ENCODE data around the gene CCDC34.

Gene CCDC34

GRCh38 chr11:27367881-27368280, 4.9 kb upstream of the CCDC34 start:
- Histone ChIP-seq H2BK15ac (replicated peaks; ENCODE audit: low read depth) (no peak overlapping the region), H2BK120ac (ENCODE audit: low read depth, low read length) (no peak overlapping the region), H4K5ac (ENCODE audit: low read length) (no peak overlapping the region), H3K4me2 (ENCODE audit: low read length) (no peak overlapping the region), H2AK5ac (ENCODE audit: low read length) (no peak overlapping the region), H3K27ac (ENCODE audit: low read depth, low read length) (no peak overlapping the region), H3K4me1 (ENCODE audit: control insufficient read depth, low read depth, low read length) (no peaks in the 10 kb centered on the region), H3K18ac (ENCODE audit: low read length) (no peak overlapping the region), H3K9ac (ENCODE audit: low read length) (no peak overlapping the region), H3K23ac (ENCODE audit: low read length) (no peak overlapping the region), H3K36me3 (ENCODE audit: control insufficient read depth, insufficient read depth, low read length) (no peaks in the 10 kb centered on the region), H3K79me2 (ENCODE audit: control insufficient read depth, insufficient read depth, low read length) (no peaks in the 10 kb centered on the region), H2BK5ac (ENCODE audit: low read length) (no peak overlapping the region), H3K56ac (ENCODE audit: low read length) (no peak overlapping the region), H4K8ac (ENCODE audit: low read depth, low read length) (no peak overlapping the region), H3K4me3 (ENCODE audit: low read length) (no peak overlapping the region), H3K79me1 (ENCODE audit: low read length) (no peaks in the 10 kb centered on the region), H3K27me3 (ENCODE audit: insufficient read depth, low read length, poor library complexity) (no peaks in the 10 kb centered on the region), H3K4ac (ENCODE audit: low read depth, low read length) (no peak overlapping the region)
- DNase-seq = no peak
- WGBS (ENCODE audit: extremely low coverage, insufficient coverage, low lambda C conversion rate) = no CpG with 5 or more reads among the region's 10 CpGs

- Histone ChIP-seq H3K36me3 (ENCODE audit: control insufficient read depth, insufficient read depth, low read length) (no peaks in the 10 kb centered on the region), H3K18ac (ENCODE audit: low read length) (no peak overlapping the region), H3K9ac (ENCODE audit: low read length) (peak overlapping the region; percentile 60), H2AK5ac (ENCODE audit: low read length) (no peak overlapping the region), H3K56ac (ENCODE audit: low read length) (peak overlapping the region; percentile 77), H3K4me1 (ENCODE audit: control insufficient read depth, low read depth, low read length) (peaks cover 7% of the 10 kb centered on the region), H2BK15ac (replicated peaks; ENCODE audit: low read depth) (no peak overlapping the region), H2BK120ac (ENCODE audit: low read depth, low read length) (no peak overlapping the region), H3K27ac (ENCODE audit: low read depth, low read length) (no peak overlapping the region), H3K4me2 (ENCODE audit: low read length) (peak overlapping the region; percentile 52), H3K79me1 (ENCODE audit: low read length) (peaks cover 2% of the 10 kb centered on the region), H2BK5ac (ENCODE audit: low read length) (no peak overlapping the region), H4K8ac (ENCODE audit: low read depth, low read length) (no peak overlapping the region), H3K4ac (ENCODE audit: low read depth, low read length) (no peak overlapping the region), H4K5ac (ENCODE audit: low read length) (no peak overlapping the region), H3K4me3 (ENCODE audit: low read length) (no peak overlapping the region), H3K27me3 (ENCODE audit: insufficient read depth, low read length, poor library complexity) (no peaks in the 10 kb centered on the region), H3K79me2 (ENCODE audit: control insufficient read depth, insufficient read depth, low read length) (no peaks in the 10 kb centered on the region), H3K23ac (ENCODE audit: low read length) (no peak overlapping the region)
- WGBS (ENCODE audit: extremely low coverage, insufficient coverage, low lambda C conversion rate) = no CpG with 5 or more reads among the region's 13 CpGs
- no peak for DNase-seq
Measured at GRCh38 chr11:27363576-27364117, 632 bp upstream of the CCDC34 start.

- peak overlapping the region; percentile 96 for H3K9ac ChIP-seq (ENCODE audit: low read length)
- no peaks in the 10 kb centered on the region for H3K27me3 ChIP-seq (ENCODE audit: insufficient read depth, low read length, poor library complexity)
- WGBS (ENCODE audit: extremely low coverage, insufficient coverage, low lambda C conversion rate) = no CpG with 5 or more reads among the region's 8 CpGs
Measured at GRCh38 chr11:27361649-27362431, 1.2 kb downstream of the CCDC34 start.

GRCh38 chr11:27358296-27358695, 4.7 kb downstream of the CCDC34 start:
- Histone ChIP-seq H3K9ac (ENCODE audit: low read length) (no peak overlapping the region), H3K56ac (ENCODE audit: low read length) (no peak overlapping the region), H4K8ac (ENCODE audit: low read depth, low read length) (no peak overlapping the region), H2BK15ac (replicated peaks; ENCODE audit: low read depth) (no peak overlapping the region), H2BK120ac (ENCODE audit: low read depth, low read length) (no peak overlapping the region), H3K4me3 (ENCODE audit: low read length) (no peak overlapping the region), H3K27me3 (ENCODE audit: insufficient read depth, low read length, poor library complexity) (no peaks in the 10 kb centered on the region), H2AK5ac (ENCODE audit: low read length) (no peak overlapping the region), H2BK5ac (ENCODE audit: low read length) (no peak overlapping the region), H3K27ac (ENCODE audit: low read depth, low read length) (no peak overlapping the region), H3K79me2 (ENCODE audit: control insufficient read depth, insufficient read depth, low read length) (no peaks in the 10 kb centered on the region), H3K18ac (ENCODE audit: low read length) (no peak overlapping the region), H3K23ac (ENCODE audit: low read length) (no peak overlapping the region), H4K5ac (ENCODE audit: low read length) (no peak overlapping the region), H3K4me1 (ENCODE audit: control insufficient read depth, low read depth, low read length) (peaks cover 7% of the 10 kb centered on the region), H3K4me2 (ENCODE audit: low read length) (no peak overlapping the region), H3K4ac (ENCODE audit: low read depth, low read length) (no peak overlapping the region), H3K36me3 (ENCODE audit: control insufficient read depth, insufficient read depth, low read length) (no peaks in the 10 kb centered on the region), H3K79me1 (ENCODE audit: low read length) (peaks cover 2% of the 10 kb centered on the region)
- no peak for DNase-seq
- WGBS (ENCODE audit: extremely low coverage, insufficient coverage, low lambda C conversion rate) = no CpG with 5 or more reads among the region's 1 CpG

More at GRCh38 chr11:27361649-27362431, 1.2 kb downstream of the CCDC34 start:
- no peak overlapping the region for H3K4ac ChIP-seq (ENCODE audit: low read depth, low read length)
- peaks cover 7% of the 10 kb centered on the region for H3K4me1 ChIP-seq (ENCODE audit: control insufficient read depth, low read depth, low read length)
- no peak overlapping the region for H3K4me2 ChIP-seq (ENCODE audit: low read length)
- H2BK5ac ChIP-seq (ENCODE audit: low read length) = no peak overlapping the region
- no peak overlapping the region for H2BK120ac ChIP-seq (ENCODE audit: low read depth, low read length)
- peak overlapping the region; percentile 97 for H3K56ac ChIP-seq (ENCODE audit: low read length)
- H3K23ac ChIP-seq (ENCODE audit: low read length) = no peak overlapping the region
- no peak overlapping the region for H3K27ac ChIP-seq (ENCODE audit: low read depth, low read length)
- no peak for DNase-seq
- H2BK15ac ChIP-seq (replicated peaks; ENCODE audit: low read depth) = no peak overlapping the region
- H4K8ac ChIP-seq (ENCODE audit: low read depth, low read length) = no peak overlapping the region
- peaks cover 2% of the 10 kb centered on the region for H3K79me1 ChIP-seq (ENCODE audit: low read length)
- no peak overlapping the region for H3K4me3 ChIP-seq (ENCODE audit: low read length)
- no peaks in the 10 kb centered on the region for H3K36me3 ChIP-seq (ENCODE audit: control insufficient read depth, insufficient read depth, low read length)
- H4K5ac ChIP-seq (ENCODE audit: low read length) = no peak overlapping the region
- no peak overlapping the region for H3K18ac ChIP-seq (ENCODE audit: low read length)
- no peaks in the 10 kb centered on the region for H3K79me2 ChIP-seq (ENCODE audit: control insufficient read depth, insufficient read depth, low read length)
- H2AK5ac ChIP-seq (ENCODE audit: low read length) = no peak overlapping the region

GRCh38 chr11:27357250-27357649, 5.8 kb downstream of the CCDC34 start:
- Histone ChIP-seq H3K79me2 (ENCODE audit: control insufficient read depth, insufficient read depth, low read length) (no peaks in the 10 kb centered on the region), H3K4ac (ENCODE audit: low read depth, low read length) (no peak overlapping the region), H4K5ac (ENCODE audit: low read length) (no peak overlapping the region), H3K4me2 (ENCODE audit: low read length) (no peak overlapping the region), H3K23ac (ENCODE audit: low read length) (no peak overlapping the region), H3K56ac (ENCODE audit: low read length) (no peak overlapping the region), H2BK5ac (ENCODE audit: low read length) (no peak overlapping the region), H3K4me3 (ENCODE audit: low read length) (no peak overlapping the region), H3K27me3 (ENCODE audit: insufficient read depth, low read length, poor library complexity) (no peaks in the 10 kb centered on the region), H3K79me1 (ENCODE audit: low read length) (peaks cover 2% of the 10 kb centered on the region), H3K27ac (ENCODE audit: low read depth, low read length) (no peak overlapping the region), H2AK5ac (ENCODE audit: low read length) (no peak overlapping the region), H2BK15ac (replicated peaks; ENCODE audit: low read depth) (no peak overlapping the region), H3K4me1 (ENCODE audit: control insufficient read depth, low read depth, low read length) (peaks cover 7% of the 10 kb centered on the region), H2BK120ac (ENCODE audit: low read depth, low read length) (no peak overlapping the region), H3K18ac (ENCODE audit: low read length) (no peak overlapping the region), H3K36me3 (ENCODE audit: control insufficient read depth, insufficient read depth, low read length) (no peaks in the 10 kb centered on the region), H4K8ac (ENCODE audit: low read depth, low read length) (no peak overlapping the region), H3K9ac (ENCODE audit: low read length) (no peak overlapping the region)
- no peak for DNase-seq
- WGBS (ENCODE audit: extremely low coverage, insufficient coverage, low lambda C conversion rate) = no CpG with 5 or more reads among the region's 4 CpGs

Data from mesendoderm (in vitro differentiated cells).